Measurements from ENCODE around the gene RIBC1.

Gene RIBC1

DNA sequence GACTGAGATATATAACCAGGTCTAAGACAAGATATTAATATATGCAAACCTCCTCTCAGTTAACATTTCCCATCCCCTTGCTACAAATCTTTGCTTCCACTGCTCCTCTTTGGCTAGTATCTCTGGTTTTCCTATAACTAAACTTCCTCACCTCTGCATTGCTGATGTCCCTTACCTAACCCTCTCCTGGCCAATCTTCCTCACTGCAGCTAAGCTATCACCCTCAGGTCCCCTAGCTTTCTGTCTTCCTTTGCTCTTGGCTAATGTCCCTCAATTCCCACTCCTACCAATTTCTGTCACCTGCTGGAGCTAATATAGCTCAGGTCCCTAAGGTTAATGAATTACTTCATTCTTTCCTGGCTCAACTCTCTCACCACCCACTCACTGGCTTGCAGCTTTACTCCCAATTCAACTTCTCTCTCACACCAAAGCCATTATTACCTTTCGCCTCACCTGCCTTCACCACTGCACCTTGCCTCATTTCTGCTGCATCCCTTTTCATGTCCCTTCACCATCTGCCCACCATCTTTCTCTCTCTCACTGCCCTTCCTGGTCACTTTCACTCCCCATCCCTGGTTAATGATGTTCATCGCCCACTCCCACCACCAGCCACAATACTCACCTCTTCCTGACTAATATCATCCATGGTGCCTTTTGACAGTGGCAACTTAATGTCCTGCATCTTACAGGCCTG lies 26.9 kb upstream of the RIBC1 start:
- no peaks in the 10 kb centered on the region for H3K27me3 ChIP-seq (ENCODE audit: control insufficient read depth, low read length)
- no peaks in the 10 kb centered on the region for H3K9me3 ChIP-seq (ENCODE audit: control insufficient read depth, insufficient read depth, low read length)

GRCh38 chrX:53398216-53398615 lies 24.5 kb upstream of the RIBC1 start:
- Histone ChIP-seq H3K9me2 (replicated peaks; ENCODE audit: control insufficient read depth, low read length) (no peaks in the 10 kb centered on the region), H3K27me3 (ENCODE audit: control insufficient read depth, low read length) (no peaks in the 10 kb centered on the region), H4K20me1 (ENCODE audit: control insufficient read depth, insufficient read depth, low read depth, low read length) (no peaks in the 10 kb centered on the region), H3F3A (ENCODE audit: control insufficient read depth, insufficient read depth) (no peaks in the 10 kb centered on the region), H3K9me3 (ENCODE audit: control insufficient read depth, insufficient read depth, low read length) (no peaks in the 10 kb centered on the region), H3K4me1 (ENCODE audit: control insufficient read depth, low read length) (no peaks in the 10 kb centered on the region), H3K27ac (ENCODE audit: low read depth, low read length) (no peak overlapping the region), H3K36me3 (ENCODE audit: control insufficient read depth, low read length) (peaks cover 64% of the 10 kb centered on the region), H3K4me2 (ENCODE audit: low read length) (no peak overlapping the region), H3K4me3 (ENCODE audit: low read length) (no peak overlapping the region), H3K79me2 (ENCODE audit: control insufficient read depth, low read length) (no peaks in the 10 kb centered on the region)
- TF ChIP-seq, protein P1, sequence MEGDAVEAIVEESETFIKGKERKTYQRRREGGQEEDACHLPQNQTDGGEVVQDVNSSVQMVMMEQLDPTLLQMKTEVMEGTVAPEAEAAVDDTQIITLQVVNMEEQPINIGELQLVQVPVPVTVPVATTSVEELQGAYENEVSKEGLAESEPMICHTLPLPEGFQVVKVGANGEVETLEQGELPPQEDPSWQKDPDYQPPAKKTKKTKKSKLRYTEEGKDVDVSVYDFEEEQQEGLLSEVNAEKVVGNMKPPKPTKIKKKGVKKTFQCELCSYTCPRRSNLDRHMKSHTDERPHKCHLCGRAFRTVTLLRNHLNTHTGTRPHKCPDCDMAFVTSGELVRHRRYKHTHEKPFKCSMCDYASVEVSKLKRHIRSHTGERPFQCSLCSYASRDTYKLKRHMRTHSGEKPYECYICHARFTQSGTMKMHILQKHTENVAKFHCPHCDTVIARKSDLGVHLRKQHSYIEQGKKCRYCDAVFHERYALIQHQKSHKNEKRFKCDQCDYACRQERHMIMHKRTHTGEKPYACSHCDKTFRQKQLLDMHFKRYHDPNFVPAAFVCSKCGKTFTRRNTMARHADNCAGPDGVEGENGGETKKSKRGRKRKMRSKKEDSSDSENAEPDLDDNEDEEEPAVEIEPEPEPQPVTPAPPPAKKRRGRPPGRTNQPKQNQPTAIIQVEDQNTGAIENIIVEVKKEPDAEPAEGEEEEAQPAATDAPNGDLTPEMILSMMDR (IDR thresholded peaks at IDR 0.05; ENCODE audit: low read depth, low read length, poor library complexity, severe bottlenecking): no peak
- TF ChIP-seq EZH2phosphoT487 (IDR thresholded peaks at IDR 0.05; ENCODE audit: borderline replicate concordance, low read length): no peak

More for the DNA sequence above, 26.9 kb upstream of the RIBC1 start:
- TF ChIP-seq, protein P1 (IDR thresholded peaks at IDR 0.05; ENCODE audit: low read depth, low read length, poor library complexity, severe bottlenecking): no peak
- TF ChIP-seq EZH2phosphoT487 (IDR thresholded peaks at IDR 0.05; ENCODE audit: borderline replicate concordance, low read length): no peak
- H3F3A ChIP-seq (ENCODE audit: control insufficient read depth, insufficient read depth): no peaks in the 10 kb centered on the region
- H3K4me3 ChIP-seq (ENCODE audit: low read length): no peak overlapping the region
- no peak overlapping the region for H3K27ac ChIP-seq (ENCODE audit: low read depth, low read length)
- H4K20me1 ChIP-seq (ENCODE audit: control insufficient read depth, insufficient read depth, low read depth, low read length): no peaks in the 10 kb centered on the region
- peaks cover 52% of the 10 kb centered on the region for H3K36me3 ChIP-seq (ENCODE audit: control insufficient read depth, low read length)
- no peak overlapping the region for H3K4me2 ChIP-seq (ENCODE audit: low read length)
- H3K4me1 ChIP-seq (ENCODE audit: control insufficient read depth, low read length): no peaks in the 10 kb centered on the region
- H3K9me2 ChIP-seq (replicated peaks; ENCODE audit: control insufficient read depth, low read length): no peaks in the 10 kb centered on the region
- H3K79me2 ChIP-seq (ENCODE audit: control insufficient read depth, low read length): no peaks in the 10 kb centered on the region

DNA sequence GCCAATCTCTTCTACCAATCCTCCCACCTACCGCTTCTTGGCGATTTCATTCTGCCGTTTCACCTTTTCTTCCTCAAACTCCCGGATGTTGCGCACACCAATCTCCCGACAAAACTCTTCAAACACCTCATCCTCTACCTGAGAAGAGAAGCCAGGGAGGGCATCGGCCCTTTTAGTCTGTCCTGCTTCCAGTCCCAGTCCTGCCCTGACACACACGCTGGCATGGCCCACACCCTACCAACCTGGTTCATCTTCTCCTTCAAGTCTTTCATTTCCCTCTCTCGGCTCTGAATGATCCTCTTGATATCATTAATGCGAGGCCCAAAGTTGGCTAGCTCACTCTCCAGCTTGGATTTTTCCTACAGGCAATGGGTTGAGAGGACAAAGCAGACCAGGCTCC lies 19.1 kb upstream of the RIBC1 start:
- Histone ChIP-seq H3K9me3 (ENCODE audit: control insufficient read depth, insufficient read depth, low read length) (no peaks in the 10 kb centered on the region), H3K9me2 (replicated peaks; ENCODE audit: control insufficient read depth, low read length) (no peaks in the 10 kb centered on the region), H3K4me3 (ENCODE audit: low read length) (no peak overlapping the region), H3K27ac (ENCODE audit: low read depth, low read length) (no peak overlapping the region), H3F3A (ENCODE audit: control insufficient read depth, insufficient read depth) (no peaks in the 10 kb centered on the region), H4K20me1 (ENCODE audit: control insufficient read depth, insufficient read depth, low read depth, low read length) (no peaks in the 10 kb centered on the region), H3K4me2 (ENCODE audit: low read length) (no peak overlapping the region), H3K27me3 (ENCODE audit: control insufficient read depth, low read length) (no peaks in the 10 kb centered on the region), H3K79me2 (ENCODE audit: control insufficient read depth, low read length) (no peaks in the 10 kb centered on the region), H3K4me1 (ENCODE audit: control insufficient read depth, low read length) (no peaks in the 10 kb centered on the region), H3K36me3 (ENCODE audit: control insufficient read depth, low read length) (peaks cover 75% of the 10 kb centered on the region)
- TF ChIP-seq EZH2phosphoT487 (IDR thresholded peaks at IDR 0.05; ENCODE audit: borderline replicate concordance, low read length): no peak
- TF ChIP-seq, protein P1 (IDR thresholded peaks at IDR 0.05; ENCODE audit: low read depth, low read length, poor library complexity, severe bottlenecking): no peak
